Activated CD8-positive, alpha-beta memory T cell treated with anti-CD3 and anti-CD28 coated beads, Interleukin-2, amount 50 U/mL, for 24 hours (primary cell): Measurements from ENCODE around the gene AGBL3.

ENCODE experiments used
- DNase-seq: peaks from one replicate; pipeline ENCODE4 v3.0.0-alpha.2; 2020; ENCODE audit errors: extremely low read depth

AGBL3 gene

DNA sequence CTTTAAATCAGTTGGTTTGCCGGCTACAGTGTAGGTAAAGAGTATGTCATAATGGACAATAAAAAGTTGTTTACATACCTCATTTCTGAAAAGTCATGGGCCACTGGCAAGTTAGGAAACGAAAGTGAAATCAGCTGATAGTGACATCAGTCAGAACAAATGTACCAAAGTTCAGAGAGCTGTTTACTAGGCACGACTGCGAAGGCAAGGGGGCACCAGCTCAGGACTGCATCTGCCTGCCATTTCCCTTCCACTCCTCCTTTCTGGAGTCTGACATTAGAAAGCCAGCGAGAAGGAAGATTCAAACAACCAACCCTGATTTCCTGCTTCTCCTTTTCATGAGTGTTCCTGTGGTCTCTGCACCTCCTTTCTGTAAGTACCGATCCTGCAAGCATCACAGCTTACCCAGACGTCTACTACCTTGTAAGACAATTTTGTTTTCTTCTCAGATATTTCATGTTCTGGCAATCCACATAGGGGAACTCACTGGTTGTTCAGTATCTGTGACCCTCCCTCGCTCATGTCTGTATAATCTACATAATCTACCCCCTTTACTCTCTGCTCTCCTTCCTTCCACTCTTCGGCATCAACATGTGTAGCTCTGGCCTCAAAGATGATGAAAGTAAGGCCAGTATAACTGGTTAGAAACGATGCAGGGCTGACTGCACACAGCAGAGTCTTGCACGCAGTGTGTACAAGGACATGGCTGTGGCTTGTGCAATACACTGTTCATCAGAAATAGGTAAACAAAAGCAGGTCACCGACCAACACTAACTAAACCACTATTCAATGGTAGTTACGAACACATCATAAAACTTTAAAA is 161.8 kb downstream of the AGBL3 start, which contains the start of gene TMEM140:
TMEM140 (plus strand) TSS at position 174 of the 823 bp plus-strand sequence. CDS start 16,370 bp downstream, outside the sequence.
- DNase-seq = no peak

DNA sequence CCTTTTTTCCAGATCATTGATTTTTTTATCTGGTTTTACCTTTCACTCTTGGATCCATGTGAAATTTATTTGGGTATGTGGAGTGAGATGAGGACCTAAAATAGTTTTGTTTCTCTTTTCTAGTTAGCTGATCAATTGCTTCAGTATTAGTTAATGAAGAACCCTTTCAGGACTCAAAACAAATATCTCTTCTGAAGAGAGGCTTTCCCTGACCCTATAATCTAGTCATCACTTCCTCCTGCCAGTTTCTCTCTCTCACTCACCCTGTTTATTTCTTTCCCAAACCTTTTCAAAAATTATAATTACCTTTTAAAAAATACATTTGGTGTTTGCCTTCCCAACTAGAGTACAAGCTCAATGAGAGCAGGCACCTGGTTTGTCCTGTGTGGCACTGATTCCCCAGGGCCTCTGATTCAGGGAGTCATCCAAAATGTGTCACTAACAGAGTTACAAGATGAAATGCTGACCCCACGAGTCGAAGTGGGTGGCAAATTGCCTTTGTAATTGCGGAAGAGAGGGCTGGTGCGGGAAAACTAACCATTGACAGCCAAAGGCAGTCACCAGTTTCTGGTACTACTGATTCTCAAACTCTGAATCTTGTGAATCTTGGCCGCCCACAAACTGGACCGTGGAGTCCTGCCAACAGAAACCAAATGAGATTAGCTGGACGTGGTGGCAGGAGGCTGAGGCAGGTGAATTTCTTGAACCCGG is 163.9 kb downstream of the AGBL3 start:
- no peak for DNase-seq

DNA sequence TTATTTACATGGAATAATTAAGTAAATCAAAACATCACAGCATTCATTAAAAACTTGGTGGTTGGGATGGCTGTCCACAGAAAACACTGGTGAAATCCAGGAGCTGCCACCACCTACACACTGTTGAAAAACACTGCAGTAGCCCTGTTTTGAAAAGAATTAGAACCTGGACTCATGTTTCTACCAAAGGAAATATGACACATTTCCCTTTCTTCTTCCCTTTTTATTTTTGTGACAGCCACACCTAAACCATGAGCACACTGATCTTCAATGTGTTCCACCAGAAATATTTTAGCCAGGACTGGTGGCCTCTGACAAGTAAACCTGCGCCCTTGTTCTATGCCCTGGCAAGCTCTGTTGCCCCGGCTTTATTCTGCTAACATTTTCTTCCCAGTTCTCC is 164.8 kb downstream of the AGBL3 start:
- DNase-seq = no peak

GRCh38 chr7:135151533-135151932 is 165.2 kb downstream of the AGBL3 start:
- DNase-seq = no peak

DNA sequence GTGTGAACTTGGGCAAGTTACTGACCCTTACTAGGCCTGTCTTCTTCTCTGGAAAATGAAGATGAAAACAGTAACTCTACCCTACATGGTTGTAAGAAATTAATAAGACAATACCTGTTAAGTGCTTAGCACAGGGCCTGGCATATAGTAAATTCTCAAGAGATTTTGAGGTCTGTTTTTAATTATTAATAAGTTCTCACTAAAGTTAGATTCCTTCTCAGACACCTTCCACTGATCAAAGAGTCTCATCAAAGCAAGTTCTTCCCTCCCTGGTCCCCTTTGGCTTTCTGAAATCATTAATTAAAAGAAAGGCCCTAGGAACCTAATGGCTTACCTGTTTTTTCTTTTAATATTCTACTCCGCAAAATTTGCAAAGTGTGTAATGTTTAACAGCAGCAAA is 166.1 kb downstream of the AGBL3 start:
- no peak for DNase-seq

GRCh38 chr7:135154734-135155133 is 168.4 kb downstream of the AGBL3 start:
- DNase-seq = no peak

- no peak for DNase-seq
These were observed 170.0 kb downstream of the AGBL3 start for GRCh38 chr7:135156290-135156689.

- DNase-seq = no peak
These were observed 171.9 kb downstream of the AGBL3 start for GRCh38 chr7:135158141-135158655.

DNA sequence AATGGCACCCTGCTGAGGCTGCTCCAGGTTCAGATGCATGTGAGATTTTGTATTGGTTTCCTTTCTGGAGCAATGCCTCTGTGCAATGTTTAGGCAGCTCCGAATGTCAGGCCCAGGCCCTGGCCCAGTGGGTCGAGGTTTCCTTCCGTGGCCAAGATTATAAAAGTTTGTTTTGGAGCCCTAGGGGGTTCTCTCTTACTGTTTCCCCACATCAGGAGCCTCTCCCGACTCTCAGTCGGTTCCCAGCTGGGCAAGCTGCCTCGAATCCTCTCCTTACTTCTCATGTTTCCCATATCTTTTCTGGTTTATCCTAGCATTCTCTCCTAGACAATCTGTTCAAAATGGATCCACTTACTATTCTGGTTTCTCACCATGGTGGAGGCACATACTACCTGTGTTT is 172.6 kb downstream of the AGBL3 start:
- no peak for DNase-seq

DNA sequence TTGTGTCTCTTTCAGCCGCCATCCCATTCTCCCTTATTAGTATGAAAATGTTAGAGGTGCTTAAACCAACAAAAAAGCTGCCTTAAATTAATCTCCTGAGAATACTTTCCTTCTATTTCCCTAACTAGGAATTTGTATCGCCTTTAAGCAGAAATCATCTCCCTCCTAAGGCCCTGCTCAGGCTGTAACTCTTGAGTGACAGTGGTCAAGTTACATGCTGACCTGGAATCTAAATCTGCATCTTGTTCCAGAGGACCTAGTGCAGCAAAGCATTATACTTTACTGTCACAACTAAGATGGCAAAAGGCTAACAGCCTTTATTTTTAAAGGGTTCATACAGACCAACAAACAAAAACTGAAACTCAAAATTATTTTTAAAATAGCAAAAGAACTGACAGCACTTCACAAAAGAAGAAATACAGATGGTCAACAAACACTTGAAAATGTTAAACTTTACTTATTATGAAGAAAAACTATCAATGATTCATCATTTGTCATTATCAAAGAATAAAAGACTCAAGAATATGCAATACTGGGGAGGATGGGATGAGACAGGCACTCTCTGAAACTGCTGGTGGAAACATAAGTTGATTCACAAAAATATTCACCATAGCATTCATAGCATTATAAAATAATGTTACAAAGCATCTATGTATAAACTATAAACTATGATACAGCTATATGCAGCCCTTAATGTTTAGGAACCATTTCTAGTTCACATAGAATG is 173.2 kb downstream of the AGBL3 start:
- DNase-seq = no peak

GRCh38 chr7:135160098-135160857 is 174.0 kb downstream of the AGBL3 start:
- no peak for DNase-seq

GRCh38 chr7:135160858-135161653 is 174.7 kb downstream of the AGBL3 start:
- no peak for DNase-seq

- DNase-seq = no peak
These were observed 175.4 kb downstream of the AGBL3 start for GRCh38 chr7:135161669-135162068.

DNA sequence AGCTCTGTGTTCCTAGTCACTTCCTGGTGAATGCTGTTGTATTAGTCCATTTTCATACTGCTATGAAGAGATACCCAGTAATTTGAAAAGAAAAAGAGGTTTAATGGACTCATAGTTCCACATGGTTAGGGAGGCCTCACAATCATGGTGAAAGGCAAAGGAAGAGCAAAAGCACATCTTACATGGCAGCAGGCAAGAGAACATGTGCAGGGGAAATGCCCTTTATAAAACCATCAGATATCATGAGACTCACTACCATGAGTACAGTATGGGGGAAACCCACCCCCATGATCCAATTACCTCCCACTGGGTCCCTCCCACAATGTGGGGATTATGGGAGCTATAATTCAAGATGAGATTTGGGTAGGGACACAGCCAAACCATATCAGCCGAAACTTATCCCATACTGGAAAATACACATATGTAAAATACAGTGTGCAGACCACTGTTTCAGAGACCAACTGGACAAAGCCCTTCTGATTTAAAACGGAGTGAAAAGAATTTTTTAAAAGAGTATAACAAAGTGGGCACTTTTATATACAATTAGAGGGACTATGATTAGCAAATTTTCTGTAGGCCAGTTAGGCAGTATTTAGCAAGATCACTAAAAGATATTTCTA is 176.2 kb downstream of the AGBL3 start:
- no peak for DNase-seq

GRCh38 chr7:135164357-135165061 is 178.2 kb downstream of the AGBL3 start:
- no peak for DNase-seq

DNA sequence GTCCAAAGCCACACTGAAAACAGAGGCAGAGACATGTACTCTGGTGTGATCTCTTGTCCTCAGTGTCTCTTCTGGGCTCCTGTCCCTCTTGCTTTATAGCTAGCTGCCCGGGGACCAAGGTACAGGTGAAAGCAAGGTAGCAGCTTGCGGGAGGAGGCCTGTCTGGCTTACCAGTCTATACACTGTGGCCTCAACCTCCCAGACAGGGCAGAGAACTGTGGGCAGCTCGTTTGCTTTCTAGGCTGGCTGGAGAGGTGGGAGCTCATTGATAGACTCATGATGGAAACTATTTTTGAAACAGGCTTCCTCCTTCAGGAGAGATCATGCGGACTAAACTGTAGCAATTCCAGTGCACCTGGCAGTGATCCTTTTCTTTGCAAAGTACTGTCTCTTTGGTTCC is 179.6 kb downstream of the AGBL3 start:
- no peak for DNase-seq

DNA sequence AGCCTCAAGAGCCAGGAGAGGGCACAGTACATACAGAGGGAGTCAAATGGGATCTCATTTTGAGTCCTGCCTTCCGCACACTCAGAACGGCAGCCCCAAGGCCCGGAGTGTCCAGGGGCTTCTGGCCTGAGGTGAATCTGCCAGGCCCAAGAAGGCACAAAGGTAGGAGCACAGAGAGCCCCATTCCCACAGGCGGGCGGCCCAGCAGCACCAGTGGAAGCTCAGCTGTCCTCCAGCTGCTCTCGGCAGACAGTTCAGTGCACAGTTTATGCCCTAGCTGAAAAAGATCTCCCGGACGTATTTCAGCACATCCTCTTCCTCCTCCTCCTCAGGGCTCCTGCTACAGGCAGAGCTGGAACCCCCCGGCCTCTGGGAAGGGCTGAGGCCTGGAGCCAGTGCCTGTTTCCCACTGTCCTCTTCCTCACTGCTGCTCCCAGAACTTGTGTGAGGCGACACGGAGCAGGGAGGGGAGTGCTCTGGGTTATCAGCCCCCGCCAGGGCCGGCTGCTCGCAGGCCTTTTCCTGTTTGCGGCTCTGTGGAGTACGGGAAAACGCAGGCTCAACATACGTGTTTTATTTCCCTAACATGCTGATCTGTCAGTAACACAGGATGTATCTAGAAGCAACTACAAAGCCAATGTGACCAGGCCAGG is 180.2 kb downstream of the AGBL3 start:
- DNase-seq = no peak

DNA sequence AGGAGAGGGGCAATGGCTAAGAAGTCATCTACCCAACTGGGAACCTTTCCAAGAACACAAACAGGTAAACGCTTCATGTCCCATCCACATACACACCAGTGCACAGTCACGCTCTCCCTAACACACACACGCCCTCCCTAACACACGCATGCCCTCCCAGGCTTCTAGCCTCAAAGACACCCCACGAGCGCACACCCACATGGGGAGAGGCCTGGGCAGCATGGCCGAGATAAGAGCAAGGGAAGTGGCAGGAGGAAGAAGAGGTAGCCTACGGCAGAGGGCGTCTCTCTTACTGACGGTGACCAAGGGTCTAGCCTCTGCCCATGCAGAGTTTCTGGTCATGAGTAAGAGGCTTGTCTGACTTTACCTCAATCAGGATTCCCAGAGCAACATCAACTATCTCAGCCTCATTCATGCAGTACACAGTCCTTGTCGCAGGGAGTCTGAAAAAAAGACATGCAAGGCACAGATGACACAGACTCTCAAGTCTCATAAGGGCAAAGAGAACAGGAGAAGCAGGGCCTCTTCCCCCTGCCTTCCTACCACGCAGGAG is 181.1 kb downstream of the AGBL3 start:
- no peak for DNase-seq

DNA sequence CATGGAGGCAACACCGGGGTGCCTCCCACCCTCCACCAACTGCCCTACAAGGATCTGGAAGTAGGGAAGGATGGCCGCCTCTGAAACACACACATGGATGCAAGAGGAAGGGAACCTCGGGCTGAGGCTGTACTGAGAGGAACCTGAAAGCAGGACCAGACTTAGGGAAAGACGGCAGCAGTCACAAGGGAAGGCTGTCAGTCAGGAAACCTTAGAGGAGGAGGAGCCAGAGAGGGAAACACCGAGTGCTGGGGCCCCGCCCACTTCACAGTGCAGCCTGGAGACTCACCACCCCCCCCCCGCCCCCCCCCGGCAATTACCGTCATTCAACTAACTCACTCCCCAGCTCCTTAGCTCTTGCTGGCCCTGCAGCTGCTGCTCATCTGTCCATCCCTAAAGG is 181.7 kb downstream of the AGBL3 start:
- no peak for DNase-seq
